Measurements from ENCODE around the gene PHACTR2.
"Not testable (repeated sequence)": the region's sequence is repeated elsewhere in the genome, so short reads cannot be mapped to it uniquely, and the experiment has no call there.

DNA sequence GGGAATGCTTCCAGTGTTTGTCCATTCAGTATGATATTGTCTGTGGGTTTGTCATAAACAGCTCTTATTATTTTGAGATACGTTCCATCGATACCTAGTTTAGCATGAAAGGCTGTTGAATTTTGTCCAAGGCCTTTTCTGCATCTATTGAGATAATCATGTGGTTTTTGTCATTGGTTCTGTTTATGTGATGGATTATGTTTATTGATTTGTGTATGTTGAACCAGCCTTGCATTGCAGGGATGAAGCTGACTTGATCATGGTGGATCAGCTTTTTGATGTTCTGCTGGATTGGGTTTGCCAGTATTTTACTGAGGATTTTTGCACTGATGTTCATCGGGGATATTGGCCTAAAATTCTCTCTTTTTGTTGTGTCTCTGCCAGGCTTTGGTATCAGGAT is 120.7 kb downstream of the PHACTR2 start:
- not testable (repeated sequence) for TF ChIP-seq CTCF (IDR thresholded peaks at IDR 0.05; ENCODE audit: low read depth, low read length, missing input control); JUND (IDR thresholded peaks at IDR 0.05); EGR1 (IDR thresholded peaks at IDR 0.05; ENCODE audit: low read depth in 2 of 2); YY1 (IDR thresholded peaks at IDR 0.05)
